NCI-H510A (cell line): ENCODE measurements around the gene GNAS-AS1.

Source experiments
- DNase-seq: peaks from one replicate; lab custom pipeline; 2025; lab: John Stamatoyannopoulos, UW

GNAS-AS1 gene

DNA sequence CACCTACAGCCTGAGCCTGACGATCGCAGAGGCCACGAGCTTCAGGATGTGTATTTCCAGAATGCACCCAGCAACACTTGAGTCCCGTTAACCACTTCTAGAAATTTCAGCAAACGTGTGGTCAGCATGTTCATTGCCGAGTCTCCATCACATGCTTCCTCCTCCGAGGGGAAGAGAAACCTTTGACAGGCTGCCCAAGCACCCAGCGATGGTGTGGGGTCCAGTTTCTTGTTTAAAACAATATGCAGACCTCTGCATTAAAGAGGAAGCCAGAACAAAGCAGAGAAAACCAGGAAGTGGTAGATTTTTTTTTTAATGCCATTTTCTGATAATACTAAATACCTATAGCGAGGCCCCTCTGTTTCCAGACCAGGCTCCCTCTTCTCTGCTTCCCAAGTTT, 71.9 kb downstream of the GNAS-AS1 start:
- DNase-seq = no peak

DNA sequence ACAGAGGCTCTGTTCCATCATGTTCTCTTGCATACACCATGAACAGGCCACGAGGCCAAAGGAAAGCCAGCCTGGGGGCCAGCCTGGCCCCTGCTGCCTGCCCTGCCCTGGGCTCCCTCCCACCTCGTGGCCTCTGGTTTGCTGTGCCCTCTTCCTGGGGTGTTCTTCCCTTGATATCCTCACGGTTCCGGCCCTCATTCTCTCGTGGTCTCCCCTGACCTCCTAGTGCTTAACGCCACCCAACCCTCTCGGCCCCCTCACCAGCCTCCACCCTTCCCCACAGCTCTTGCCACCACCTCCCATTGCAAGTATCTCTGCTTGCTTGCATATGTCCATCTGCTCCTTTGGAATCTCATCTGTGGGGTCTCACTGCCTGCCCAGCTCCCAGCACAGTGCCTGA, 73.0 kb downstream of the GNAS-AS1 start:
- DNase-seq = no peak

DNA sequence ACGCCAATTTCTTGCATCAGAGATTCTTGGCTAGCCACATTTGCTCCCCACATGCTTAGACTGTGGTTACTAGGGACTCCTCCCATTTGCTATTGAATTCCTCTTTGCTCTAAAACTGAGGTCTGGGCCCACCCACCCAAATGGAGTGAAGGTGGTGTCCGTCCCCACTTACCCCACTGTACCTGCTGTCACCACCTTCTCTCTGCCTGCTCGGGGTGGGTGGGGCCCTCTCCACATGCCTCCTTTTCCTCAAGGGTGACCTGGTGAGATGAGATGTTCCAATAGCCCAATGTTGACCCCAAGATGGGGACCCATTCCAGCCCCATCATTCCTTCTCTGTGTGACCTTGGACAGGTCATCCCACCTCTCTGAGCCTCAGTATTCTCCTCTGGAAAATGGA, 74.6 kb downstream of the GNAS-AS1 start:
- no peak for DNase-seq

DNA sequence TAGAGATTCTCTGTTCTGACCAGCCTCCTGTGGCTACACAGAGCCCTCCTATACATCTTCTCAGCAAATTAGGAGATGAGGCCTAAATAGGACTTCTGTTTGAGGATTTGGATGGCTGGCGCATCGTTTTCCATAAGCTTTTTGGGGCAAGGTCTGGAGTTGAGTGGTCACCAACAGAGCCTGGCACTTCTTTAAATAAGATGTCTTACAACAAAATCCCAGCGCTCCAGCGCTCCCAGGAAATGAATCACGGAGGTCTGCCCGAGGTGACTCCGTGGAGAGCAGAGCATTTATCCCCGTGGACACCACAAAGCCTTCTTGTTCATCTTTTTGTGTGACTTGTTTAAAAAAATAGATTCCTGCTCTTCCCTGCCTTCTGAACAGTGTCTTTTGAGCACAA, 75.3 kb downstream of the GNAS-AS1 start:
- DNase-seq = no peak

DNA sequence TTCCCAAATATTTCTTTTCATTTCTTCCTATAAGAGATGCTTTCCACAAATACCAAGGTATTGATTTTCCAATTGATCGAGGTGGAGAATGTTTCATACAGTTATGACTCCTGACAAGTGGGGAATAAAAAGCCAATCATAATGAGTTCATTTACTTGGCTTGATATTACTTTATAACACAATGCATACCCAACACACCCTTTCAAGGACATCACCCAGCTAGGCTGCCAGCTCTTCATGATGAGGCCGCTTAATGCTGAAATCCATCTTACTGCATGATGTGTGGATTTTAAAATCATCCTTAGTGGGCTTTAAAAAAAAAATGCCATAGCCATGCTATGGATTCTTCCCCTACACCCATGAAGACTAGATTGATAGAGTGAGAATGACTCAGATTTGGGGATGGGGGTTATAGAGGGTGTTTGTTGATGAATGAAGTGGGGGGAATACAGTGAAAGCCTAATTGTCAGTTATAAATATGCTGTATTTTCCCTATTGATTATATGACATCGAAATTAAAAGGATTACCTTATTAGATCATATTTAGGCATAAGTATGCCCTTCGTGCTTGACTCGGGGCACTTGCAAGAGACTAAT, 75.9 kb downstream of the GNAS-AS1 start:
- DNase-seq = no peak

DNA sequence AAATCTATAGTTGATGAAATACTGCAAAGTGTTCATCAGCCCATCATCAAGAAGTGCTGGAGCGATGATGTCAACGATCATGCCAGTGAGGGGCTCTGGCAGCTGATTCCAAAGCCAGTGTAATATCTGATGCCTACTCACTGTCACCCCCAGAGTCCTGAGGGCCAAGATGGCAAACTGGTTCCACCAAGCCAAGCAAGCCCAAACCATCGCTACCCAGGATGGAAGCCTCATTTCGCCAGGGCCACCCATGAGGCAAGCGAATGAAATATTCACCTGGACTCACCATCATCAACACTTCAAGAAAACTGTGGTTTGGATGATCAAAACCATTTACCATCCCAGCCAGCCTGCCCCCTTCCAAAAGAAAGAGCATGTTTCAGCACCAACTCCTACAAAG, 76.5 kb downstream of the GNAS-AS1 start:
- DNase-seq = no peak

DNA sequence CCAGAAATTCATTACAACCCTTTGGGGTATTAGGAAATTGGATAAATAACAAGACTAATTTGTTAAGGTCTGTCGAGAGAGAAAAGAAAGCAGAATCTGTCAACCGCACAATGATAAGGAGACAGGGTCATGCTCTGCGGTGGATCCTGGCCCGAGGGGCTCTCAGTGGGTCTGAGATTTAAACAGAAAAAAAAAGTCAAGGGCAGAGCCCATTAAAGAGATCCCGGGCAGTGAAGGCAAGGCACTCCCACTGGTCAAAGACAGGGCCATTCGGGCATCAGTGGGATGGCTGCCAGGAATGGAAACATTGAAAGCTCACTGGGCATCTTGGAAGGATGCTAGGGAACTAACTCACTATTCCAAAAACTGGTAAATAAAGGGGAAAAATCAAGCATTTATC, 77.9 kb downstream of the GNAS-AS1 start:
- no peak for DNase-seq
